Tibial nerve (tissue), 3 donors: ENCODE measurements around the gene CCDC18.

Experiments used
- CTCF ChIP-seq, 5 experiments: fragments of 200-600 bp in 3 of 5; fragments of 450-650 bp in 2 of 5; sonication (generic) in 3 of 5; IDR thresholded peaks; one replicate each; pipeline ENCODE4 v1.5.1; 2016 to 2019; ENCODE audit warnings: antibody characterized with exemption in 5 of 5, mild to moderate bottlenecking in 3 of 5, moderate library complexity in 2 of 5
- POLR2A ChIP-seq, 2 donors: fragments of 450-650 bp; IDR thresholded peaks; one replicate each; pipeline ENCODE4 v1.6.1; 2017; ENCODE audit warnings: antibody characterized with exemption in 2 of 2, mild to moderate bottlenecking in 2 of 2, moderate library complexity in 2 of 2

- TF ChIP-seq CTCF (IDR thresholded peaks at IDR 0.05) (no peak), POLR2A (IDR thresholded peaks at IDR 0.05) (no peak)
Measured at GRCh38 chr1:93221913-93222312, 41.4 kb downstream of the CCDC18 start.
